ENCODE results near the gene STRA6. TPM values are rescaled to one million over a fixed set of nuclear protein-coding genes. Genes with fewer than 3 reads are reported as not detected.

Gene STRA6
- total RNA-seq, 4 donors from 2014 or later = not detected

DNA sequence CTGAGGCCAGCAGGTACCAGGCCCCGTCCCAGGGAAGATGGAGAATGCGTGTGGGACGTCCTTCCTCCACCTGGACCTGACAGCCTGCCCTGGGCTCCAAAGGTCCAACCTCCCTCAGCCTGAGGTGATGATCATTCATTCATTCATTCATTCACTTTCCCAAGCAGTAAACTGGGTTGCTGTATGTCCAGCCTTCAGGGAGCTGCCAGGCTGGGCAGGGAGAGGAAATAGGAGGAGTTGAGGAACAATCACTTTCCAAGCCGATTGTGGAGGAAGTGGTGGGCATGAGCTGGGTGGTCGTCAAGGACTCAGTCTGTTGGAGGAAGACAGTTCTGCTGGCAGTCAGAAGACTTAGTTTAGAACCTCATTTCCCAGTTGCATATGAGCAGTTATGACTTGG is 23.3 kb upstream of the STRA6 start:
- TF ChIP-seq, protein P1, sequence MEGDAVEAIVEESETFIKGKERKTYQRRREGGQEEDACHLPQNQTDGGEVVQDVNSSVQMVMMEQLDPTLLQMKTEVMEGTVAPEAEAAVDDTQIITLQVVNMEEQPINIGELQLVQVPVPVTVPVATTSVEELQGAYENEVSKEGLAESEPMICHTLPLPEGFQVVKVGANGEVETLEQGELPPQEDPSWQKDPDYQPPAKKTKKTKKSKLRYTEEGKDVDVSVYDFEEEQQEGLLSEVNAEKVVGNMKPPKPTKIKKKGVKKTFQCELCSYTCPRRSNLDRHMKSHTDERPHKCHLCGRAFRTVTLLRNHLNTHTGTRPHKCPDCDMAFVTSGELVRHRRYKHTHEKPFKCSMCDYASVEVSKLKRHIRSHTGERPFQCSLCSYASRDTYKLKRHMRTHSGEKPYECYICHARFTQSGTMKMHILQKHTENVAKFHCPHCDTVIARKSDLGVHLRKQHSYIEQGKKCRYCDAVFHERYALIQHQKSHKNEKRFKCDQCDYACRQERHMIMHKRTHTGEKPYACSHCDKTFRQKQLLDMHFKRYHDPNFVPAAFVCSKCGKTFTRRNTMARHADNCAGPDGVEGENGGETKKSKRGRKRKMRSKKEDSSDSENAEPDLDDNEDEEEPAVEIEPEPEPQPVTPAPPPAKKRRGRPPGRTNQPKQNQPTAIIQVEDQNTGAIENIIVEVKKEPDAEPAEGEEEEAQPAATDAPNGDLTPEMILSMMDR (IDR thresholded peaks at IDR 0.05; ENCODE audit: low read depth) = no peak

- TF ChIP-seq, protein P1 (IDR thresholded peaks at IDR 0.05; ENCODE audit: low read depth) = no peak
These were observed 19.9 kb upstream of the STRA6 start for GRCh38 chr15:74222240-74223119.

GRCh38 chr15:74221399-74222239 is 19.0 kb upstream of the STRA6 start:
- TF ChIP-seq, protein P1 (IDR thresholded peaks at IDR 0.05; ENCODE audit: low read depth) = no peak

GRCh38 chr15:74220475-74221248 is 18.1 kb upstream of the STRA6 start:
- TF ChIP-seq, protein P1 (IDR thresholded peaks at IDR 0.05; ENCODE audit: low read depth) = no peak

- TF ChIP-seq, protein P1 (IDR thresholded peaks at IDR 0.05; ENCODE audit: low read depth) = no peak
These were observed 15.6 kb upstream of the STRA6 start for GRCh38 chr15:74217907-74218885.

GRCh38 chr15:74216949-74217348 is 14.4 kb upstream of the STRA6 start:
- TF ChIP-seq, protein P1 (IDR thresholded peaks at IDR 0.05; ENCODE audit: low read depth) = no peak

Data from subcutaneous adipose tissue (tissue), 4 donors.